CD8-positive, alpha-beta memory T cell (primary cell): ENCODE data around the gene CEP135. TPM values are rescaled to one million over a fixed set of nuclear protein-coding genes. Genes with fewer than 3 reads are reported as not detected.
A peak's percentile ranks its signal among the peaks of the same experiment; 100 is the strongest.
"Not testable (repeated sequence)": the region's sequence is repeated elsewhere in the genome, so short reads cannot be mapped to it uniquely, and the experiment has no call there.

Source experiments
- CTCF ChIA-PET: fragments of 350-600 bp; sonication (Branson Sonifier 250); formaldehyde crosslinking; loops from one replicate; lab custom pipeline; 2021; ENCODE audit warnings: antibody characterized with exemption; lab: Charles Lee
- POLR2A ChIA-PET: fragments of 350-600 bp; sonication (Branson Sonifier 250); formaldehyde crosslinking; loops from one replicate; lab custom pipeline; 2021; ENCODE audit warnings: antibody characterized with exemption; lab: Charles Lee
- DNase-seq, 5 donors: peaks; one replicate each; pipeline versions ENCODE4 v3.0.0 to v3.0.0-alpha.2; 2020 to 2022; ENCODE audit warnings: mixed read lengths in 1 of 5
- H3K27ac ChIP-seq: one replicate; pipeline ENCODE4 v1.7.0; 2013; ENCODE audit warnings: low read depth, mild to moderate bottlenecking, low read length, moderate library complexity
- H3K27me3 ChIP-seq: 2 replicates; pipeline ENCODE4 v1.7.0; 2013; ENCODE audit warnings: low read length, mild to moderate bottlenecking; ENCODE audit not compliant: insufficient read depth, poor library complexity, severe bottlenecking
- H3K36me3 ChIP-seq: 2 replicates; pipeline ENCODE4 v1.7.0; 2013; ENCODE audit warnings: mild to moderate bottlenecking, low read length, moderate library complexity; ENCODE audit not compliant: insufficient read depth
- H3K4me1 ChIP-seq: 2 replicates; pipeline ENCODE4 v1.7.0; 2013; ENCODE audit warnings: mild to moderate bottlenecking, low read length, moderate library complexity; ENCODE audit not compliant: insufficient read depth
- H3K4me3 ChIP-seq: 2 replicates; pipeline ENCODE4 v1.7.0; 2013; ENCODE audit warnings: mild to moderate bottlenecking, low read length
- H3K9me3 ChIP-seq: 2 replicates; pipeline ENCODE4 v1.7.0; 2013; ENCODE audit warnings: mild to moderate bottlenecking, low read length
- H3K27ac Mint-ChIP-seq, 8 donors: one replicate each; pipeline ENCODE4 v1.8.0; 2020 to 2021; ENCODE audit warnings: mixed read lengths in 8 of 8, mild to moderate bottlenecking in 6 of 8, inconsistent platforms in 3 of 8, moderate library complexity in 3 of 8
- H3K27me3 Mint-ChIP-seq, 2 donors: one replicate each; pipeline ENCODE4 v1.8.0; 2020 to 2021; ENCODE audit warnings: mixed read lengths in 2 of 2, mild to moderate bottlenecking in 1 of 2, moderate library complexity in 1 of 2
- H3K36me3 Mint-ChIP-seq, 3 donors: one replicate each; pipeline ENCODE4 v1.8.0; 2020 to 2021; ENCODE audit warnings: mixed read lengths in 3 of 3, inconsistent platforms in 1 of 3, mild to moderate bottlenecking in 1 of 3
- H3K4me1 Mint-ChIP-seq, 3 donors: one replicate each; pipeline ENCODE4 v1.8.0; 2020 to 2021; ENCODE audit warnings: mixed read lengths in 3 of 3, inconsistent platforms in 1 of 3, mild to moderate bottlenecking in 1 of 3
- H3K4me3 Mint-ChIP-seq, 7 donors: one replicate each; pipeline ENCODE4 v1.8.0; 2020 to 2021; ENCODE audit warnings: mixed read lengths in 7 of 7, mild to moderate bottlenecking in 6 of 7, moderate library complexity in 4 of 7, inconsistent platforms in 2 of 7
- H3K9me3 Mint-ChIP-seq, 5 donors: one replicate each; pipeline ENCODE4 v1.8.0; 2020 to 2022; ENCODE audit warnings: mixed read lengths in 5 of 5, mild to moderate bottlenecking in 3 of 5, moderate library complexity in 2 of 5, inconsistent platforms in 1 of 5
- polyA plus RNA-seq: library from polyadenylated mRNA; unstranded; fragments of 300-500 nt; fragmentation: Illumina TruSeq; gene quantifications from one replicate; pipeline ENCODE4 v1.2.3, GENCODE V29; 2021
- total RNA-seq, 2 experiments: library from RNA; stranded (reverse); gene quantifications; one replicate each; pipeline ENCODE4 v1.2.3, GENCODE V29; 2021

The CEP135 gene
- total and polyA plus RNA-seq, 3 experiments from 2014 or later = 8.3 to 16.1 (median 15.8) TPM

- H3K4me3 Mint-ChIP-seq = no peak overlapping the region
- no peaks in the 10 kb centered on the region for H3K4me1 Mint-ChIP-seq
- H3K27me3 Mint-ChIP-seq = peaks cover under 1 to 2% of the 10 kb centered on the region in 2 donors
- ChIA-PET POLR2A (no interaction called here), CTCF (interaction anchor here (1.6 kb wide), 1 partner anchor 17 kb away, joined by 4 read pairs; no protein-coding TSS in a partner anchor)
- Histone ChIP-seq H3K4me1 (no peaks in the 10 kb centered on the region), H3K27ac (no peak overlapping the region), H3K36me3 (no peaks in the 10 kb centered on the region), H3K9me3 (no peaks in the 10 kb centered on the region), H3K27me3 (no peaks in the 10 kb centered on the region), H3K4me3 (no peak overlapping the region)
- H3K9me3 Mint-ChIP-seq = peaks cover 0 to 6% (median under 1%) of the 10 kb centered on the region in 5 donors
- H3K36me3 Mint-ChIP-seq = peaks cover 0 to 9% (median 0%) of the 10 kb centered on the region in 3 donors
- no peak for DNase-seq
- H3K27ac Mint-ChIP-seq = peak overlapping the region in 1 of 8 donors; percentile 4
Measured at GRCh38 chr4:55931043-55931442, 17.7 kb upstream of the CEP135 start.

- no peaks in the 10 kb centered on the region for H3K9me3 ChIP-seq
- H3K27me3 ChIP-seq = no peaks in the 10 kb centered on the region
- ChIA-PET POLR2A (no interaction called here), CTCF (interaction anchor here (2.2 kb wide), 1 partner anchor 17 kb away, joined by 9 read pairs; the partner anchor contains the start of gene CEP135)
- peaks cover under 1 to 17% (median 2%) of the 10 kb centered on the region in 3 donors for H3K36me3 Mint-ChIP-seq
- DNase-seq = no peak
- H3K4me1 ChIP-seq = no peaks in the 10 kb centered on the region
- H3K4me3 ChIP-seq = no peak overlapping the region
- H3K36me3 ChIP-seq = no peaks in the 10 kb centered on the region
- peaks cover 4 to 7% of the 10 kb centered on the region in 2 donors for H3K27me3 Mint-ChIP-seq
- no peaks in the 10 kb centered on the region for H3K4me1 Mint-ChIP-seq
- no peak overlapping the region for H3K27ac Mint-ChIP-seq
- no peak overlapping the region for H3K4me3 Mint-ChIP-seq
- H3K27ac ChIP-seq = no peak overlapping the region
- peaks cover 5 to 12% (median 7%) of the 10 kb centered on the region in 5 donors for H3K9me3 Mint-ChIP-seq
Measured at GRCh38 chr4:55931833-55932232, 16.9 kb upstream of the CEP135 start.

DNA sequence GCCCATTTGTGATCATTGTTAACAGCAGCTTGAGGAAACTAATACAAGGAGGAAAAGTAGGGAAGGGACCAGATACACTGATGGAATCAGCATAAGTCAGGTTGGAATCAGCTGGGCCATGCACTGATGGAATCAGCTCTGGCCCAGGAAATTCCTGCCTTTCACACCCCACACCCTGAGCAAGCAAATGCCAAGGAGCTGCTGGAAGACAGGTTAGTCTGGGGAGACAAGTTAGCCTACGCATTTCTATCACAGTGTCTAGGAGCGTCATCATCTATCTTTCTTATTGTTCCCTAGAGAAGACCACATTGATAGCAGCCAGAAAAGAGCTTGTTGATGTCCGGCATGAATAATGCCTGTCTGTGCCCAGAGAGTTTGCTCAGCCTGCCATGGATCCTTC, 16.2 kb upstream of the CEP135 start:
- ChIA-PET POLR2A (no interaction called here), CTCF (interaction anchor here (0.8 to 2.2 kb wide), 2 partner anchors 16 to 22 kb away, joined by 3 to 9 read pairs; partner anchors contain the start of gene CEP135)
- no peaks in the 10 kb centered on the region for H3K27me3 ChIP-seq
- Mint-ChIP-seq H3K4me3 (no peak overlapping the region), H3K4me1 (no peaks in the 10 kb centered on the region), H3K36me3 (peaks cover 2 to 18% (median 2%) of the 10 kb centered on the region in 3 donors), H3K27me3 (peaks cover 4 to 9% of the 10 kb centered on the region in 2 donors), H3K9me3 (peaks cover 10 to 17% (median 12%) of the 10 kb centered on the region in 5 donors), H3K27ac (no peak overlapping the region)
- no peak overlapping the region for H3K27ac ChIP-seq
- no peaks in the 10 kb centered on the region for H3K9me3 ChIP-seq
- no peak overlapping the region for H3K4me3 ChIP-seq
- DNase-seq = no peak
- H3K36me3 ChIP-seq = no peaks in the 10 kb centered on the region
- H3K4me1 ChIP-seq = no peaks in the 10 kb centered on the region

DNA sequence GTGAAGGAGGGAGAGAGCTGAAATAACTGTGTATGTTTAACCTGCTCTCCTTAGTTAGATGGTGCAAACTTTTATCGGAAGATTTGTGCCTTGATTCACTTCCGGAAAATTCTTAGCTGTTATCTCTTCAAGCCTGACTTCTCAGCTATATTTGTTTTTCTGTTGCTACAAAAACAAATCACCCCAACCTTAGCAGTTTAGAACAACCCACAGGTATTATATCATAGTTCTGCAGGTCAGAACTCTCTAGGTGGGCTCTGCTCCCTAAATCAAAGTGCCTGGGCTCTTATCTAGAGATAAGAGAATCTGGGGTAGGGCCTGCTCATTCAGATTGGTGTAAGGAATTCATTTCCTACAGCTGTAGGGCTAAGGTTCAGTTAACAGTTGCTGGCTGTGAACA, 15.1 kb upstream of the CEP135 start:
- ChIA-PET CTCF (interaction anchor here (2.2 kb wide), 1 partner anchor 15 kb away, joined by 9 read pairs; the partner anchor contains the start of gene CEP135), POLR2A (no interaction called here)
- DNase-seq = no peak
- Mint-ChIP-seq H3K9me3 (peaks cover 14 to 25% (median 18%) of the 10 kb centered on the region in 5 donors), H3K27ac (no peak overlapping the region), H3K36me3 (peaks cover 8 to 24% (median 11%) of the 10 kb centered on the region in 3 donors), H3K4me3 (no peak overlapping the region), H3K4me1 (no peaks in the 10 kb centered on the region), H3K27me3 (peaks cover 2 to 10% of the 10 kb centered on the region in 2 donors)
- H3K27me3 ChIP-seq = no peaks in the 10 kb centered on the region
- H3K9me3 ChIP-seq = no peaks in the 10 kb centered on the region
- no peak overlapping the region for H3K4me3 ChIP-seq
- no peaks in the 10 kb centered on the region for H3K4me1 ChIP-seq
- H3K27ac ChIP-seq = no peak overlapping the region
- no peaks in the 10 kb centered on the region for H3K36me3 ChIP-seq

GRCh38 chr4:55935907-55936306, 12.8 kb upstream of the CEP135 start:
- DNase-seq, H3K36me3 ChIP-seq, H3K4me3 ChIP-seq, H3K4me1 Mint-ChIP-seq, H3K4me1 ChIP-seq, H3K4me3 Mint-ChIP-seq, H3K27ac Mint-ChIP-seq, H3K9me3 ChIP-seq, H3K27me3 ChIP-seq, H3K27ac ChIP-seq, POLR2A ChIA-PET: not testable (repeated sequence)
- peaks cover 14 to 25% (median 18%) of the 10 kb centered on the region in 5 donors for H3K9me3 Mint-ChIP-seq
- peaks cover 14 to 24% (median 15%) of the 10 kb centered on the region in 3 donors for H3K36me3 Mint-ChIP-seq
- CTCF ChIA-PET = interaction anchor here (5.0 kb wide), 1 partner anchor 12 kb away, joined by 30 read pairs; the partner anchor contains the start of gene CEP135
- H3K27me3 Mint-ChIP-seq = peaks cover 2 to 12% of the 10 kb centered on the region in 2 donors

DNA sequence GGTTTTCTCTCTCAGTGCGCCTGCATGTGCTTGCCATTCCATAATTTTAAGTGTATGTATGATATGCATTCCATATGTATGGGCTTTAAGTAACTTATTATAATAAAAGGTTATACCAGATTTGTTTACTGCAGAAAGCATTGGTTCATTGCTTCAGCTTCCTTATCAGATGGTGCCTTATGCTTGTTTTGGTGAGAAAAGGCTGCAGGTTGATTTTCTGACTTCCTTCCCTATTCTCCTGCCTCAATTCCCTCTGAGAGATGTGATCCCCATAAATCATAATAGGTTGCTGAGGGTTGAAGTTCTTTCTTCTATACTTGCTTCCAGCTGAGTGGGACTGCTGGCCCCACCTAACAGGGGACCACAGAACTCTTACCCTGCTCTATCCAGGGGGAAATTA, 10.3 kb upstream of the CEP135 start:
- H3K4me1 Mint-ChIP-seq = no peaks in the 10 kb centered on the region
- H3K27me3 Mint-ChIP-seq = peaks cover 5 to 12% of the 10 kb centered on the region in 2 donors
- no peaks in the 10 kb centered on the region for H3K36me3 ChIP-seq
- no peak overlapping the region for H3K4me3 Mint-ChIP-seq
- peaks cover 14 to 24% (median 15%) of the 10 kb centered on the region in 3 donors for H3K36me3 Mint-ChIP-seq
- H3K9me3 Mint-ChIP-seq = peaks cover 15 to 25% (median 18%) of the 10 kb centered on the region in 5 donors
- no peak overlapping the region for H3K27ac ChIP-seq
- no peak overlapping the region for H3K4me3 ChIP-seq
- ChIA-PET POLR2A (no interaction called here), CTCF (interaction anchor here (5.0 kb wide), 1 partner anchor 10 kb away, joined by 30 read pairs; the partner anchor contains the start of gene CEP135)
- no peak overlapping the region for H3K27ac Mint-ChIP-seq
- no peaks in the 10 kb centered on the region for H3K4me1 ChIP-seq
- no peaks in the 10 kb centered on the region for H3K9me3 ChIP-seq
- no peaks in the 10 kb centered on the region for H3K27me3 ChIP-seq
- DNase-seq = no peak

- H3K27ac ChIP-seq = no peak overlapping the region
- CTCF ChIA-PET = interaction anchor here (5.0 kb wide), 1 partner anchor 9 kb away, joined by 30 read pairs; the partner anchor contains the start of gene CEP135
- no peak for DNase-seq
- H3K9me3 Mint-ChIP-seq = peaks cover 15 to 25% (median 16%) of the 10 kb centered on the region in 5 donors
- peaks cover 5 to 12% of the 10 kb centered on the region in 2 donors for H3K27me3 Mint-ChIP-seq
- POLR2A ChIA-PET = no interaction called here
- H3K27me3 ChIP-seq = no peaks in the 10 kb centered on the region
- no peak overlapping the region for H3K4me3 Mint-ChIP-seq
- peaks cover 15 to 22% (median 16%) of the 10 kb centered on the region in 3 donors for H3K36me3 Mint-ChIP-seq
- H3K36me3 ChIP-seq = no peaks in the 10 kb centered on the region
- no peak overlapping the region for H3K27ac Mint-ChIP-seq
- no peaks in the 10 kb centered on the region for H3K4me1 Mint-ChIP-seq
- no peak overlapping the region for H3K4me3 ChIP-seq
- no peaks in the 10 kb centered on the region for H3K9me3 ChIP-seq
- no peaks in the 10 kb centered on the region for H3K4me1 ChIP-seq
Measured at GRCh38 chr4:55939421-55939820, 9.3 kb upstream of the CEP135 start.

DNA sequence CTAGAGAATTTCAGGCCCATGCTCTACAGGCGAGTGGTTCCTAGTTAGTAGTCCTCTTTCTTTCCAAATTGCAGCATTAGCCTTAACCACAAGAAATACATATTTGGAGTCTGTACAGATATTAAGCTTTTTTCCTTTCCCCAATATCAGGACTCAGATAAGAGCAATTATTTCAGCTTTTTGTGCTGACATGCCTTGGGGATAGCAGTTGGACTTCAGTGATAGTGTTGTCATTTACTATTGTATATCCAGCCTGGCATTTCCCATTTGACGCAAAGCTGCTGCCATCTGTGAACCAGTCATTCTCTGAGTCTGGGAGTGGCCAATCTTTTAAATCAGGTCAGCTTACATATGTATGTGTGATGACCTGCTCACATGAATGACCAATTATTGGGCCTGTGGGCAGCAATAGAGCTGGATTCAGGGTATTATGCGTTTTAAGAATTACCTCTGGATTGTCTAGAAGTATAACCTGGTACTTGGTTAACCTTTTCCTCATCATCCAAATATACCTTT, 6.8 kb upstream of the CEP135 start:
- Histone ChIP-seq H3K27me3 (no peaks in the 10 kb centered on the region), H3K4me3 (no peak overlapping the region), H3K27ac (no peak overlapping the region), H3K9me3 (no peaks in the 10 kb centered on the region), H3K36me3 (no peaks in the 10 kb centered on the region), H3K4me1 (peaks cover under 1% of the 10 kb centered on the region)
- Mint-ChIP-seq H3K4me1 (peaks cover 3 to 8% (median 6%) of the 10 kb centered on the region in 3 donors), H3K27me3 (peaks cover 3 to 4% of the 10 kb centered on the region in 2 donors), H3K27ac (no peak overlapping the region), H3K4me3 (no peak overlapping the region), H3K9me3 (peaks cover 7 to 12% (median 10%) of the 10 kb centered on the region in 5 donors), H3K36me3 (peaks cover 10 to 13% (median 13%) of the 10 kb centered on the region in 3 donors)
- no peak for DNase-seq
- POLR2A ChIA-PET = no interaction called here
- CTCF ChIA-PET = interaction anchor here (1.0 kb wide), 1 partner anchor 74 kb away, joined by 3 read pairs; no protein-coding TSS in a partner anchor
